DLD1 (cell line): ENCODE measurements around the gene SMPD2.

Experiments
- in situ Hi-C: cut with HindIII; loops from 2 replicates; pipeline ENCODE4 v1.10.0; 2017; ENCODE audit warnings: low sequenced_read_pairs

Gene SMPD2

DNA sequence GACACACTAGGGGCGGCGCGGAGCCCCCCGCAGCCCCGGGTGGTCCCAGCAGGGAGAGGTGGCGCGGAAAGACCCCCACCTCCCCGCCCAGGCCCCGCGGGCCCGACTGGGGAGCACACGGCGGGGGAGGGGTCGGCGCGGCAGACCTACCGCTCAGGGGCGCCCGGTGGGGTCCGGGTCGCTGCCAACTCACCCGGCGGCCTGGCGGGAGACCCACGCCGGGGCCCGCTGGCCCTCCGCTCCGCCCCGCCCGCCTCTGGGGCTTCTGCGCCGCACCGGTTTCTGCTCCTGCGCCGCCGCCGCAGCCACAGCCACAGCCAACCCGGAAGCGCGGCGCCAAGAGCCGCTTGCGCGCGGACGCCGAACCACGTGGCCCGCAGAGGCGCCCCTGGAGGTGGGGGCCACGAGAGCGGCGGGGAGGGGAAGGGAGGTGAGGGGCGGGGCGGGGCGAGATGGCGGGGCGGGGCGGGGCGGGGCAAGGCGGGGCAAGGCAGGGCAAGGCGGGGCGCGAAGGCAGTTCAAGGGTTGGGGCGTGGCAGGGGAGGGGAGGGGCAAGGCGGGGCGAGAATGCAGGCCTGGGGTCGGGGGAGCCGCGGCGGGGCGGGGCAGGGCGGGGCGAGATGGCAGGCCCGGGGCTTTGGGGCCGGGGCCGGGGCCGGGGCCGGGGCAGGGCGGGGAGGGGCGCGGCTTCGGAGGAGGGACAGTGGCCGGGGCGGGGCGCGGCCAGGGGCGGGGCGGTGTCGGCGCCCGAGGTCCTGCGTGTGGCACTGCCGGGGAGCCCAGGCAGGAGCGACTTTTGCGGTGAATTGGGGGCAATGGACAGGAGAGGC is 42.6 kb downstream of the SMPD2 start, which contains the start of gene ZBTB24:
TSS of gene ZBTB24 (minus strand) at position 315 of the 830 bp plus-strand sequence. CDS start 1,193 bp downstream, outside the sequence.
- in situ Hi-C loops, result no loop called here

DNA sequence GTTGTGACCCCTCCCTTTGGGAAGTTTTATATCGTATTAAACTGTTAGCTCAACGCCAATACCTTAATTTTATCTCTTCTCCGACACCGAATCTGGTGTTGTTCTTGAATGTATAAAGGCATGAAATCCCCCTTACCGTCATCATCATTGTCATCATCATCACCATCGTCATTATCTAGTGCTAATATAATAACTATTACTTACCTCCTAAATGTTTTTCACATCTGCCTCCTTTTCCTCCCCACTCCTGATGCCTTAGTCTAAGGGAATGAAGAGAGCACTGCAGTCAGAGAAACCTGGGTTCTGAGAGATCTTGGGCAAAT is 43.2 kb downstream of the SMPD2 start:
- in situ Hi-C loops, result no loop called here

DNA sequence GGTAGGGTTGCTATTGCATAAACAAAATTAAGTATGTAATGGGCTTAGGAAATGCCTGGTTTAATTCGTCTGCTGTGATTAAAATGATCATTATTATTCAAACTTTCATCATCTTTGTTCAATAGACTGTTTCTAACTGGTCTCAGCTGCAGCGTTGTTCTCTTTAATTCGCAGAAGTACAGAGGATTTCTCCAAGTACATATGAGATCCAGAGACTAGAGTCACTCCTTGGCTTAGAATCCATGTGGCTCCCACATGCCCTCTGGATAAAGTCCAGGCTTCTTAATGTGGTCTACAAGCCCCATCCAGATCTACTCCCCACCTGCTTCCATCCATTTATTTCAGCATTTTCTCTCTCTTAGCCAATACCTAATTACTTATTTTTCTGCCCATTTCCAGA is 43.6 kb downstream of the SMPD2 start:
- in situ Hi-C loops, result no loop called here

DNA sequence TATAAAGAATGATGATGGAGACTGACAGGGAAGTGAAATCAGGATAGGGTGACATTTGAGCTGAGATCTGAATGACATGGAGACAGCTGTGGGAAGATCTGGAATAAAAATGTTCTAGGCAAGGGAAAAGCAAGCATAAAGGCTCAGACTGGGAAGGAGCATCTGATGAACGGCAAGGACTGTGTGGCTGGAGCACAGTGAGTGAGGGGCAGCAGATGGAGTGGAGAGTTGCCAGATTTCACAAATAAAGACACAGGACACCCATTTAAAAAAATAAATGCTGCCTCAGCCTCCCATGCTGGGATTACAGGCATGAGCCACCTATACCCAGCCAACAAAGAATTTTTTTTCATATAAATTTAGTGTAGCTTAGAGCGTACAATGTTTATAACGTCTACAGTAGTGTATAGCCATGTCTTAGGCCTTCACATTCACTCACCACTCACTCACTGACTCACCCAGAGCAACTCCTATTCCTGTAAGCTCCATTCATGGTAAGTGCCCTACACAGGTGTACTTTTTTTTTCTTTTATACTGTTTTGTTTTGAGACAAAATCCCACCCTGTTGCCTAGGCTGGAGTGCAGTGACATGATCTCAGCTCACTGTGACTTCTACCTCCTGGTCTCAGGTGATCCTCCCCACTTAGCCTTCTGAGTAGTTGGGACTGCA is 44.9 kb downstream of the SMPD2 start:
- in situ Hi-C loops, result no loop called here

DNA sequence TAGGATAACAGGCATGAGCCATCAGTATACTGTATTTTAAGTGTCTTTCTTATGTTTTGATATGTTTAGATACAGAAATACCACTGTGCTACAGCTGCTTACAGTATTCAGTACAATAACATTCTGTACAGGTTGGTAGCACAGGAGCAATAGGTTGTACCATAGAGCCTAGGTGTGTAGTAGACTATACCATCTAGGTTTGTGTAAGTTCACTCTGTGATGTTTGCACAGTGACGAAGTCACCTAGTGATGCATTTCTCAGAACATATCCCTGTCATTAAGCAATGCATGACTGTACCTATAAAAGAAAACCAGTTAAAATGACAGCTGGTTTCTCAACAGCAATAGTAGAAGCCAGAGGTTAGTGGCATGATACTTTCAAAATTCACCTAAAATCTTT is 45.5 kb downstream of the SMPD2 start:
- in situ Hi-C loops, result no loop called here

DNA sequence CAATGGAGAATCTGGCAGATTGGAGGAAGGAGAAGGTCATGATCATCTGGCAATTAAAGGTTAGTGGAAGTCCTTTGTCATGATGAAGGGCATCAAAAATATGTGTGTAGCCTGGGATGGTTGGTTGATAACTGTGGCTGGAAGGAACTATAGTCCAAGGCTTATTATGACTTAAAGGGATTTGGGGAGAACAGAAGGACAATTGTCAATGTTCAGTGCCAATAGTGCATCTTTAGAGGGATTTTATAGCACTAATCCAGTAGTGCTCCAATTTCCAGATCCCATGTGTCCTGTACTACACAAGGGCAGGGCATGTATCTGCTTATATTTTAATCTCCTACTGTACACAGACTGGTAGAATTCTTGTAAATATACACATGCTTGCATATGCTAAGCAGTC is 47.5 kb downstream of the SMPD2 start:
- in situ Hi-C loops, result no loop called here

DNA sequence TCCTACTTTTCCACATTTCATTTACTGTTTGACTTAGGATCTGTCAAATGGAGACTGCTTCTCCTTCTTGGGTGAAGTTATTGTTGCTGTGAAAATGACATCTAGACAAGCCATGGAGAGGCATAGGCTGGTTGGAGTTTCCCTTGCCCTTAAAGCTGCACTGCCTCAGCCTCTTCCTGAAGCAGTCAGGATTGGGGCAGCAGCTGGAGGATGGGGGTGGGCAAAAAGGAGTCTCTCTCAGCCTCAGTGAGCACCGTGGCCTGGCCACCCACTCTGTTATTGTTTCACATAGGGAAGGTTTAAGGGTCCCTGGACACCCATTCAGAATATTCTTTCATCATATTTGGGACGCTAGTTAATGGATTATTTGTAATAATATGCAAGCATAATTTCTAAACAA is 50.2 kb downstream of the SMPD2 start:
- in situ Hi-C loops, result no loop called here

DNA sequence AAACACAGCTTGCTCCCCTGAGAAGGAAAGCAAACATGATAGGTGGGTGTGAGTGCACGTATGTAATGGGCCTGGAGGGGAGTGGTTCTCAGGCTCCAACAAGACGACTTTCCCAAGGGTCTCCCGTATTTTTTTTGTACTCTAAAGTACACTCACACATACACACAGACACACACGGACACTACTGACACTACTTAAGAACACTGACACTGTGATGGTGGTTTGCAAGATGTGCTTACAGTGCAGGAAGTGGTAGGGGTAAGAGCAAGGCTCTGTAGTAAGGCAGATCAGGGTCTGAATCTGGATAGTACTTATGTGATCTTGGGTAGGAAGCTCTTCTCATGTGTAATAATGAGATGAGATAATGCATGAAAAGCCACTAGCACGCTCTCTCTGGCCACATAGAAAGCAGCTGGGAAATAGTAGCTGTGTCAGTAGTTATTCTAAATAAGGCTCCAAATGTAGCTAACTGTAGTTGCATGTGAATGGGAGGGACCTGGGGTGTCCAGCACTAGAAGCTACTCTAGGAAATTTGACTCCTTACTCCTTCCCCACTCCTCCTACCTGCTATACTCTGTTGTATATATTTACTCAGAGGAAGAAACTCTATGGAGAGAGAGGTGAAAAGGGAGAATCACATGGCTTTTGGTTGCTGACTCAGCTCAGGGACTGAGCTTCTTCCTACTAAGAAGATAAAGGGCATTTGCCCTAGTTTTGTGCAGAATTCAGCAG is 50.8 kb downstream of the SMPD2 start:
- in situ Hi-C loops, result no loop called here
